NCI-H446 (cell line): Measurements from ENCODE around the gene FAM168B.

Experiments used
- DNase-seq, 2 experiments: peaks; one replicate each; lab custom pipeline; 2025; lab: John Stamatoyannopoulos, UW

The FAM168B gene

DNA sequence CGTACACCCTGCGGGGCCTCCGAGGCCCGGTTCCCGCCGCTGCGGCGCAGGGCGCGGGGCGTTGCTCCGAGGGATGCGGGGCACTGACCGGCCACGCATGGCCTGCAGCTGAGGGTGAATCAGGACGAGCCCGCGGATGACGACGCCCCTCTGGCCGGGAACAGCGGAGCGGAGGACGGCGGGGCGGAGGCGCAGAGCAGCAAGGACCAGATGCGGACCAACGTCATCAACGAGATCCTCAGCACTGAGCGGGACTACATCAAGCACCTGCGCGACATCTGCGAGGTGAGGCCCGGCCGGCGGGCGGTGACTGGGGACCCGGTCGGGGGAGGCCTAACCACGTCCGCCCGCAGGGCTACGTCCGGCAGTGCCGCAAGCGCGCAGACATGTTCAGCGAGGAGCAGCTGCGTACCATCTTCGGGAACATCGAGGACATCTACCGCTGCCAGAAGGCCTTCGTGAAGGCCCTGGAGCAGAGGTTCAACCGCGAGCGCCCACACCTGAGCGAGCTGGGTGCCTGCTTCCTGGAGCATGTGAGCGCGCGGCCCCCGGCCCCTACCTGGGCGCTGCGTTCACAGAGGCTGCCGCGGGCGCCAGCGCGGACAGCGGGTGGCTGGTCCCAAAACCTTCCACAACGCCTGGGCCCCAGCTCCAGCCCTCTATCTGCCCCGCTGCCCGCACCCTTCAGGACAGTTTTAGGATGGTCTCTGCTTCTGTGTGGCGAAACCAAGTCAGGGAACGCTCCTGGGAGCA lies 53.2 kb downstream of the FAM168B start:
- DNase-seq: no peak

DNA sequence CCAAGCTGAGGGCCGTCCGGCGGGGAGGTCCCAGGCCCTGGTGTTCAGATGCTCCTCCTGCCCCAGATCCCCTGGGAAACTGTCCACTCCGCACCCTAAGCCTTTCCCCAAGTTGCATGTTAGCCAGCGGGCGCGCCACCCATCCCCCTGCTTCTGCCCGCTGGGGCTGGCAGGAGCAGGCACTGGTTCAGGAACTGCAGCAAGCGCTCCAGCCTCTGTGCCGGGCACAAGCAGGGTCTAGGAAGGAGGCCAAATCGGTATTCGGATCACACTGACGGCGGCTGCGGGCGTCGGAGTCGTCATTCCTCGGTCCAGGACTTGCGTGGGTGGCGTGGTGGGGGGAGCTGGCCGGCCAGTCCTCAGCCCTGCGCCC lies 53.7 kb downstream of the FAM168B start:
- DNase-seq: no peak

DNA sequence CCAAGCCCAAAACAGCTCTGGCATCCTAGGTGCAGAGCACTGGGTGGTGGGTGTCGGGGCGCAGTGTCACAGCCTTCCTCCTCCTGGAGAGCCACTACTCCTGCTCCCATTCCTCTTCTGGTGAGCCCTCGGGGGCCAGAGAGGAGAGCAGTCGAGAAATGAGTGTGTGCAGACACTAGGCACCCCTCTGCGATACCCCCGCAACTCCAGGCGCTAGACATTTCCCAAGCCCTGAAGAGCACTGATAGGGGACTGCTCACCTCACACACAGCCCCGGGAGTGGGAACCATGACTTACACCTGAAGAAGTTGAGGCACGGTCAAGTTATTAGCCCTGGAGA lies 54.2 kb downstream of the FAM168B start:
- DNase-seq: no peak

DNA sequence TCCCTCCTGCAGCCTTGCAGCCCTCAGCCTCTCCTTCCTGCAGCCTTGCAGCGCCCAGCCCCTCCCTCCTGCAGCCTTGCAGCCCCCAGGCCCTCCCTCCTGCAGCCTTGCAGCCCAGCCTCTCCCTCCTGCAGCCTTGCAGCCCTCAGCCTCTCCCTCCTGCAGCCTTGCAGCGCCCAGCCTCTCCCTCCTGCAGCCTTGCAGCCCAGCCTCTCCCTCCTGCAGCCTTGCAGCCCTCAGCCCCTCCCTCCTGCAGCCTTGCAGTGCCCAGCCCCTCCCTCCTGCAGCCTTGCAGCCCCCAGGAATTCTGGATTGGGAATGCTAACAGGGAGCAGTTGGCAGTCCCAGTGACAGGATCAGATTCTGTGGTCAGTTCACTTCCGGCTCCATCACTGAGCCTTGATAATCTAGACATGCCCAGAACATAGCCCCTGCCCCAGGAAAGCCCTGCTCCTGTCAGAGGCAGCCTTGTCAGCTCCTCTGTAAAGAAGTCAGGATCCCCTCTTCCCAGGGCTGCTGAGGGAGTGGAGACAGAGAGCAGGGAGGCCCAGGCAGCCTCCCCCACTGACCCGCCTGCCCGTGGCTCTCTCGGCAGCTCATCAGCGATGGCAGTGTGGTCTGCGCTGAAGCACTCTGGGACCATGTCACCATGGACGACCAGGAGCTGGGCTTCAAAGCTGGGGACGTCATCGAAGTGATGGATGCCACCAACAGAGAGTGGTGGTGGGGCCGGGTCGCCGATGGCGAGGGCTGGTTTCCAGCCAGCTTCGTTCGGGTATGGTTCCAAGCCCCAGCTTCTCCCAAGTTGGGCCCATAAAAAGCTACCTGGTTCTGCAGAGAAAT lies 54.8 kb downstream of the FAM168B start:
- no peak for DNase-seq

DNA sequence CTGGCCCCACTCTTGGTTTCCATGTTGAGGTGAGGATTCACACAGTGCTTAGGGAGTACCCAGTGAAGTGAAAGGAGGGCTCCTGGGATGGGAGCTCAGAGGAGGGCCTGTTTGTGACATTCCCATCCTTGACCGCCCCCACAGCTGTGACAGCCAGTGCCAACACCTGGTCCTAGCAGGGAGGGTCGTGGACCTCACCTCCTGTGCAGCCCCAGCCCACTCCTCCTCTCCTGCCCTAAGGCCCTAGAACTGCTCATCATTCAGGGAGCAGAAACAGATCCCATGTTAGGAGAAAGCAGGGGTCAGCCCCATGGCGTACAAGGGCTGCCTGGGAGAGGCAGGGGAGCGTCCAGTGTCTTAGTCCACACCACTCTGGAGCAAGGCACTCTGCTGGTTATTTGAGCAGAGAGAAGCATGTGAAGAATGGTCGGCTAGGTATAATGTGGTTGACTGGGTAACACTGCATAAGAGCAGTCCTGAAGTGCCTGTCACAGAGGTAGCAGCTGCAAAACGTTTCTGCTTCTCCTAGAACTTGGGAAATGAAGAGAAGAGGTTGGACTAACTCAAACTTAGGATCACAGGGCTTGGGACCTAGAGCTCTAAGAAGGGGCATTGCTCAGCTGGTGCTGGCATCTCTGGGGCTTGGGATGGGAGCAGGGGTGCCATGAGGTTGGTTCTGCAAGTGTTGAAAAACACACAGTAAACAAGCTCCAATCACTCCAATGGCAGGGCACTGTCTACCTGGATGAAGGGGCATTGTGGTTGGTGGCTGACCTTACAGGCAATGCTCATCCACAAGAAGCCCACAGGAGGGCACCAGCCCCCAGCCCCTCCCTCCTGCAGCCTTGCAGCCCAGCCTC lies 55.6 kb downstream of the FAM168B start:
- DNase-seq: no peak

DNA sequence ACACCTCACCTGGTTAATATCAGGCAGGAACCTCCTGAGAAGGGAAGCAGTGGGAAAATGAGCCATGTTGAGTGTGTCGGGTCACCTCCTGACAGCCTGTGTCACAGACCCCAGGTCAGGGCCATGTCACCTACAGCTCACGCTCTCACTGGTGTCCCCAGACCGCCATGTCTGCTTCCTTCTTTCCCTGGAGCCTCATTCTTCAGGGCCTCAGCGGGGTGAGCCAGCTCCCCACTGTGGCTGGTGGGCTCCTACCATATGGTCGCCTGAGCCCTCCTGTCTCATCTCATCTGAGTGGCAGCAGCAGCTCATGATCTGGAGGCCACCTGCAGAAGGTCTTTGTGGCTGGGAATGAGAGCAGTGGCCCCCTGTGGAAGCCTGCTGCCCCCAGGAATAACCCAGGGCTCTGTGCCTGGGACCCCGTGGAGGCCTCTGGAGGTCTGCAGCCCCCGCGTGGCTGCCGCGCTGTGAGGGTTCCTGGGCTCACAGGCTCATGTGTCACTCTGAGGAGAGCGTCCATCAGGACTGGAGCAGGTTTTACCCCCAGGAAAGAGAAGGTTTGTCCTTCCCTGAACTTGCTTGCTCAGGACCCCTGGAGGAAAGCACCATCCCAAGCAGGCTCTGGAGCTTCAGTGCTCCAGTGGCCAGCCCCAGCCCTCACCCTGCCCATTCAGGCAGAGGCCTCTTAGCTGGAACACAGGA lies 56.4 kb downstream of the FAM168B start:
- DNase-seq: no peak

DNA sequence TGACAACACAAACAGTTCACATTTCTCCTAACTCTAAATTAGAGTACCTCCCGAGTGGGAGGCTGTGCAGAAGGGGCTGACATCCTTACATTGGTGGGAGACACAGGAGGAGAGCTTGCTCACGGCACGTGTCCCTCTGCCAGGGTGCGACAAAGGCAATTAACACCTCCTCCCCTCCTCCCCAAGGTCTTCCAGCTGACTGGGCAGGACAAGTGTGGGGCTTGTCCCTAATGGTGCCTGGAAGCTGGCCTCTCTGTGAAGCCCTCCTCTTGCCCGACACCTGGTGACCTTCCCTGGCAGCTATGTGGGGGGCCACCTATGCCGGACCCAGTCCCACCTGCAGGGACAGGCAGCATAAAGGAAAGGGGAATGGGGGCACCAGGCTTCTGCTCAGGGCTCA lies 57.0 kb downstream of the FAM168B start:
- no peak for DNase-seq

DNA sequence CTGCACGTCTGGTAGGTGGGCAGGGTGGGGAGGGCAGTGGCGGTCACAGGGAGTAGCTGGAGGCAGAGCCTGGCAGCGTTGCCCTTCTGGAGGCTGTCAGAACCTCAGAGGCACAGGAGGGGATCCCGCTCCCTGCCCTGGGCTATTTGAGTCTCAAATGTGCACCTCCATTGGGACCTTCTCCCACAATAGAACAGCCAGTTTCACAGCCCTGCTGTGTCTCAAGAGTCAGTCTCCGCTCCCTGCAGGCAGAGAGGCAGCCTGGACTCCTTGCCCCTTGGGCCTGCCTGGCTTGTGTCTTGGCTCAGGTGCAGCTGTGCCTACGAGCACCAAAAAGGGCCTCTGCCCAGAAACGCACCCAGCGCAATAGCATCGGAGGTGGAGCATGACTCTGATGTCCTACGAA lies 57.4 kb downstream of the FAM168B start:
- DNase-seq: no peak

DNA sequence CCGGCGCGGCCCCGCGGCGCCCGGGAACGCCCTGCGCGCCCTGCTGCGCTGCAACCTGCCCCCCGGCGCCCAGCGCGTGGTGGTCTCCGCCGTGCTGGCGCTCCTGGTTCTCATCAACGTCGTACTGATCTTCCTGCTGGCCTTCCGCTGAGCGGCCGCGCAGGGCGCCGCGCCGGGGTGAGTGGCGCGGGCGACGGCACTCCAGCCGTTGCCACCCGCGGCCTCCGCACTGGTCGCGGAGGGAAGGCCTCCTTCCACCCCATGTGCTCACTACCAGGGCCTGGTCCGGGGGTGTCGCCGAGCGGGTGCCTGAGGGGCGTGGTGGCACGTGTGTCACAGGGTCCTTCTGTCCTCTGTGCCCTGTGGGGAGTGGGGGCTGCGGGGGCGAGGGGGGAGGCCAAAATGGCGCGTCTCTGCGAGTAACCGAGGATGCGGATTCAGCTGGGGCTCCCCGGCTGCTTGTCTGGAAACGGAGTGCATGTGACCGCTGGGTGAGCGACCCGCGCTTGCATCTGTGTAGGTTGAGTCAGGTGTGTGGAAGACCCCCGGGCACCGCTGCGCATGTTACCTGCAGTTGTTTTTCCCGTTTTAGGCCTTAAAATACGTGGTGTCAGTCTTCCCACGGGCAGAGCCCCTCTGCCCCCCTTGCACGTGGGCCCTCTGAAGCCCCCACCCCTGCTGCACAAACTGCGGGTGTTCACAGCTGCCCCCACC lies 58.0 kb downstream of the FAM168B start:
- no peak for DNase-seq

DNA sequence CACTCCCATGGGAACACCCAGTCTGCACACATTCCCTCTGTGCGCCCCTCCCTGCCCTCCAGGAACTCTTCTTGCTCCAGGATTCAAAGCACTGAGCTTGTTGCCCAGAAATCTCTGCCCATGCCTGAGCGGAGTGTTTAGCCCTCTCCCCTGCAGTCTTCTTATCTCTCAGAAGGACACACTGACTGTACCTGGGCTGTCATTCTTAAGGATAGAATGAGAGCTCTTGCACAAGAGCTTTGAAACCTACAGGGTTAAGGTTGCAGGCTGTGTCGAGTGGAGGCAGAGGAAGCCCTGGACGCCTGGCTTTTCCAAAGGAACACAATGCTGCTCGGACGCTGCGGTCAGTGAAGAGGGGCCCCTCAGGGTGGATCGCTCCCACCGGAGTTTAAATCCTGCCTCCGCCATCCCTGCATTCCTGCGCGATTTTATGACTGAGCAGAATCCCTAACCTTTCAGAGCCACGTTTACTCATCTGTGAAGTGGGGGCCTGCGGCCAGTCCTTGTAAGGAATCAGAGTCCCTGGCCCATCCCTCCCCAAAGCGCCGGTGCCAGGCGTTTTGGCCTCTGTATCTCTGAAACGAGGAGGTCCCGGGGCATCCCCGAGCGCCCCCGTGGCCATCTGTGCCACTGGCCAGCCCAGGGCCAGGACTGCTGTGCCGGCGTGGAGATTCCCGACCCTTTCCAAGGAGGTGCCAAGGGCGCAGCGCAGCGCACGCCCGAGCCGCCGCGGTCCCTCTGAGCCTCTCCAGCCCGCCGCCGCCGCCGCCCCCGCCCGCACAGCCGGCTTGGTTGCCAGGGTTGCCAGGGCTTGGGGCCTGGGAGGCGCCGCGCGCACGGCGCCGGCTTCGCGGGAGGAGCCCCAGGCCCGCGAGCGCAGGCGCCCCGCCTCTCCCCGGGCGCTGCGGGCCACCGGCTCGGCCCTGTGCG lies 58.9 kb downstream of the FAM168B start:
- no peak for DNase-seq

DNA sequence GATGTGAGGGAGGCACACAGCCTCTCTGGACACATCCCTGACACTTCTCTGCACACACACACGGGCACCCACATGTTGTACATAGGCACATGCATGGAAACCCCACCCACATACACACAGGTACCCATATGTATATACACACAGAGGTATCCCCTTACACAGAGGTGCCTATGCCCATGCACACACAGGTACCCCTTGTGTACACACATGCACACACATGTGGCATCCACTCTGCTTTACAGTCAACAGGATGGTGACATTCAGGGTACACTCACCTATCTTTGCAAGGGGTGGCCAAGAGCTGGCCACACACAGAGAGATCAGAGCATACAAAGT lies 59.5 kb downstream of the FAM168B start:
- no peak for DNase-seq

DNA sequence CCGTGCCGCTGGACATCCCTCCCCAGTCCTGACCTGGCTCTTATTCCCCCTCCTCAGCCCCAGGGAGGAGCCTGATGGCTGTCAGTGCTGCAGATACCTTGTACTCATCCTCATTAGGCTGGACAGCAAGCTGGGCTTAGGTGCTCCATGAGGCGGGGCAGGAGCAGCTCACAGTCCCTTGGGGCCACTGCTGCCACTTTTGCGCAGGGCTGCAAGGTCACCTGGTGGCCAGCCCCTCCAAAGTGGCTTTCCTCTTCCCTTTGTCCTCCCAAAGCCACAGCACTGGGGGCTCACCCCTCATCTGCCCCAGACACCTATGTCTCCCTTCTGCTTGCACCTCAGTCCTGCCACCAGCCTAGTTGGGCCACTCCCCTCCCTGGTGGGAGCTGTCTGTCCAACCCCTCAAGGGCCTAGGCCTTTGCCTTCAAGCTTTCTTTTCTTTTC lies 60.8 kb downstream of the FAM168B start:
- DNase-seq: no peak

DNA sequence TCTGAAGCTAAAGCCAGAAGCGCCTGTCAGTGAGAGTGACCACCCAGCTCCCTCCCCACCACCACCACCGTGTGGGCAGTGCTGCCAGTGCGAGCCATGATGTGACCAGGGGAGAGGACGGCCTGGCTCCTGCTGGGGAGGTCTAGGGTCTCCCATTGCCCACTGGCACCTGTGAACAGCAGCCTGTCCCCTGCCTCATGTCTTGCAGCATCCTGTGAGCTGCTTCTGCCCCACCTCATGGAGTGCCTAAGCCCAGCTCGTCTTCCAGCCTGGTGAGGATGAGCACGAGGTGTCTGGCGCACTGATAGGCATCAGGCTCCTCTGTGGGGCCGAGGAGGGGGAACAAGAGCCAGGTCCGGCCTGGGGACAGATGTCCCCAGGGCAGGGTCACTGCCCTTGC lies 61.4 kb downstream of the FAM168B start:
- no peak for DNase-seq

DNA sequence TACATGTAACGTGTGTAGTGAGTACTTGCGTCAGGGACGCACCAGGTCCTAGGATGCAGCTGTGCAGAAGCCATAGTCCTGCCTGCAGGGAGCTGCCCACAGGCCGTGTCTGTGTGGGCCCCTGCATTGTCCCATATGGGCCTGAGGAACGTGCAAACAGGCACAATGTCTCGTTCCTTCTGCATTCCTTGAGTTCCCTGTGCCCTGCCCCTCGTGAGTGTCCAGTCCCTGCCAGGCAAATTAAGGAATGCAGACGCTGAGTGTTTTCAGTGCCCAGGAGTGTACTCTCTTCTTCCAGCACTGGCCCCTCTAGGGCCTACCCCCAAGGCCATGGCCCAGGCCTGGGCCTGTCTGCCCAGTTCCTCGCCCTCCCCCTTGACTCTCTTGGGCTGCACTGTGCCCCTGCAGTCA lies 61.8 kb downstream of the FAM168B start:
- no peak for DNase-seq

DNA sequence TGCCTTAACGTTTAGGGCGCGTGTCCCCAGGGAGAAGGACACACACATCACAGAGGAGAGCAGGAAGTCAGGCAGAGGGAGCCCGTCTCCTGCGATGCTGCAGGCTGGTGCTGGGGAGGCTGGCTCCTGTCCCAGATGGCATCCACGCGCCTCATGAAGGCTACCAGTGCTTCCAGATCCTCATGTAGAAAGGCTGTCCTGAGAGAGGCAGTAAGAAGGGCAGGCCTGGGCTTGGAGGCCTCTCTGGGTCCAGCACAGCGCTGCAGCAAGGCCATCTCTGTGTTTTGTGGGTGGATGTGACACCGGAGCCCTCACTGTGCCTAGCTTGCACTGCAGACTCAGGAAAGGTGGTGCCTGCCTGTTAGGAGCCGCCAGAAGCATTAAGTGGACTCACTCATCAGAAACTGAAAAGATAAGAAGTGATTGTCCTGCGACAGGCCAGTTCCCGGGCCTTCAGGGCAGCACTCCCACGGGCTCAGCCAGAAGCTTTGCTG lies 62.7 kb downstream of the FAM168B start:
- DNase-seq: no peak

DNA sequence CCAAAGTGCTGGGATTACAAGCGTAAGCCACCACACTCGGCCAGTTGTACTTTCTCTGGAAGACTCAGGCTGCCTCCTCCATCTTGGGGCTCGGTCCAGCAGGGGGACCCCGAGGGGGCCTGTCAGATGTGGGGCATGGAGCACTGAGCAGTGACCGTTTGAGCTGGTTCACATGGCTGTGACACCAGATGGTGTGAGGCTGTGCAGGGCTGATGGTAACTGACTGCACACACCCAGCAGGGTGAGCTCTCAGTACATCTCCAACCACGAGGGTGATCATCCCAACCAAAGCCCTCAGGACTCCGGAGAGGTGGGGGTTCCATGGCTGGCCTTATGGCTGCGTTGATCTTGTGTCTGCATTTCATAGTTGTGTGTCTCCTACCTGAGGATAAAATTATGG lies 63.4 kb downstream of the FAM168B start:
- no peak for DNase-seq

DNA sequence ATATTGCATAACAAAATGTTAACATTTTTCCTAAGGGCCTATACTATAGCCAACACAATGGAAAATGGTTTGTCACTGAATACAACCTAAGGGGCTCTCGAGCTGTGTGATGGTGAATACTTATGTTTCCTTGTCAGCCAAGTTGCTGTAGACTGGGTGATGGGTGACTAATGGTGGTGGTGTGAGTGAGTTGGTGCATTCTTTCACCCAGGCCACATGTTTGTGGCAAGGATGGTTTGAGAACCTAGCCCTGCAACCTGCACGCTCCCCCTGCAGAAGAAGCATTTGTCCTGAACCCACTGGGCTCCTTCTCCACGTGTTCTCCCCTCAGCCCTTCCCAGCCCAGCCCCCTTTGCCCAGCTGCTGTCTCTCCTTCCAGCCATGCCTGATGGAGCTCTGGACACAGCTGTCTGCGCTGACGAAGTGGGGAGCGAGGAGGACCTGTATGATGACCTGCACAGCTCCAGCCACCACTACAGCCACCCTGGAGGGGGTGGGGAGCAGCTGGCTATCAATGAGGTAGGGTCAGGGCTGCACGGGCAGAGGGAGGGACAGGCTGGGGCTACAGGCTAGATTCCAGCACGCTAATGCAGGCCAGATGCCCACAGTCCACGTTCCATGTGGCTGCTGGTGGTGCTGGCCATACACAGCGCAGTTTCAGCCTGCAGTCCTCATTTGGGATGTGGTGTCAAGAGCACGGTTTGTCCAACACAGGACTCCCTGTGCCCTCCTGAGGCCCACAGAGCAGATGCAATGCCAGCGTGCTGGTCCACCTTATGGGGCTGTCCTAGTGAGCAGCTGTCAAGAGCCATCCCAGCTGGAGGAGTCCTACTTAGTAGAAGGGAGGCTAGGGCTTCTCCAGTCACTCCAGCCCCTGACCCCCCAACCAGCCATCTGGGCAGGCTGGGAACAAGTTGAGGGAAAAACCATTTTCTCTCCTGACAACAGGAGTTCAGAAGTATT lies 65.4 kb downstream of the FAM168B start:
- no peak for DNase-seq

DNA sequence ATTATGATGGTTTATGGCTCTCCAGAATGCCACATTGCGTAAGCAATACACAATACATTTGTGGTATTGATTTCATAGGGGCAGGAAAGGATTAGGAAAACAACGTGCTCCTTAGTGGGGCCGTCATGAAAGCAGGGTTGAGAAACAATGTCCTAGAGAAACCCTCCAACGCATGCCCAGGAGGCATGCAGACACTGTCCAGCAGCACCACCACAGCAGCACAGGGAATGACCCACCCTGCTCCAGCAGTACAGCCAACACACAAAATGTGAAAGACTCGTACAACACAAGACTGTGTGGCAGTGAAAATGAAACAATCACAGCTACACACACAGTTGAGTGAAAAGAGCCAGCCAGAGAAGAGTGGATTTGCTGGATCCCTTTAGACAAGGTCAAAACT lies 66.3 kb downstream of the FAM168B start:
- no peak for DNase-seq

DNA sequence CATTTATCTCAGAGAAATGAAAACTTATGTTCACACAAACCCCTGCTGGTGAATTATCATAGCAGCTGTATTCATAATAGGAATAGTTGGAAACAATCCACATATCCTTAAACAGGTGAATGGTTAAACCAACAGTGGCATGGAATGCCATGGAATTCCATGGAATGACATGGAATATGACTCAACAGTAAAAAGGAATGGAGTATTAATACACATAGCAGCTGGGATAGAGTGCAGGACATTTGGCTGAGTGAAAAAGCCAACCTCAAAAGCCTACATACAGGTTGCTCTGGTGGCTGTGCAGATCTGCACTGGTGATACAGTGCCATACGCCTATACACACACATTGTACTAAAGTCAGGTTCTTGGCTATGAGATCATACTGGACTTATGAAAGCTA lies 69.5 kb downstream of the FAM168B start:
- no peak for DNase-seq
